GM19240 (cell line): ENCODE results near the gene CALD1.

Experiments used
- DNase-seq: peaks from one replicate; pipeline ENCODE4 v3.0.0; 2011; ENCODE audit warnings: low spot score; ENCODE audit not compliant: insufficient read length

CALD1 gene

DNA sequence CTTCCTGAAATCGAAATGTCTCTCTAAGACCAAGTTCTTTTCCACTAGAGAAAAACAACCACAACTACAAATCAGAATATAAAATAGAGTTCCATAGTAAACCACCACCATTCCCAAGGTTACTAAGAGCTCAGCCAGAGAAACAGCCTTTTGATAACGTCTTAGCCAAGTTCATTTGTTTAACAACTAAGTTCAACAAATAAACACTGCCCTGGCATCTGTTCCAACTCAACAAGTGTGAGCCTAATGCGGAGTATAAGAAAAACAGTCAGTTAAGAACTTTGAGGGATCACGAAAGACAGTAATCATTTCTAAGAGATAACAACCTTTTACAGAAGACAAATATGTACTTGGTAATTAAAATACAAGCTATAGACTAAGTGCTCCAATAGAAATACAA is 77.3 kb downstream of the CALD1 start:
- no peak for DNase-seq

DNA sequence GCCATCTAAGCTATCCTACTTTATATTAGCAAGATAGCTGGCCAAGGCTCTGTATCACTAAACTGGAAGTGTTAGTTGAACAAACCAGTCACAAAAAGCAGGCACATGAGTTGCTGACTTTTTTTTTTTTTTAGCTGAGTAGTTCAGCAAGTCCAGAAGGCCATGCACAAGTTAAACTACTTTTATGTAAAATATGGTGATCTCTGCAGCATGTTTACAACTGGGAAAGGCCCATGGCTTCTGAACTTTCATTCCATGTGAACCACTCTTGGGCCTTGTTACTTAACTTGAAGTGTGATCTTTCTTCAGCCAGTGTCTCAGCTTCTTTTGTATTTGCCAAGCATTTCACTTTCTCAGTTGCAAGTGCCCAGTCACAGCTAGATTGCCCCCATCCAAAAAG is 78.5 kb downstream of the CALD1 start:
- no peak for DNase-seq

GRCh38 chr7:134859783-134860182 is 80.3 kb downstream of the CALD1 start:
- no peak for DNase-seq

GRCh38 chr7:134865001-134865845 is 85.8 kb downstream of the CALD1 start:
- DNase-seq, result peak; percentile 2

DNA sequence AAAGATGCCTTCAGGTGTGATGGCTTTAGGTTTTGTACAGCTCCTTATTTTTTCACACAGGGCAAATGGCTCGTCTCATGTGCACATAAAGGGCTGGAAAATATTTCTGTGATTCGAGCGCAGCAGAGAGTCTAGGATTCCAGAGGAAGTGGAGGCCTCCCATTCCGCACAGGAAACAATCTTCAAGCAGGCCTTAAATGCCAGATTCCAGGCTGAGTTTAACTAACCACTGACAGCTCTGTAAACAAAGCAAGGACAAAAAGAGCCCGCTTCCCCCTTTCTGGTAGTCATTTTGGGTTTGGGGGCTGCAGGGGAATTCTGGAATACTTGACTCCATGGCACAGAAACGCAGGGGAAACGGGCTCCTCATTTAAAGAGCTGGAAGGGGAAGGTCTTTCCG is 87.2 kb downstream of the CALD1 start:
- DNase-seq, result no peak

- DNase-seq, result no peak
These were observed 90.7 kb downstream of the CALD1 start for GRCh38 chr7:134870156-134870555.

- no peak for DNase-seq
These were observed 91.3 kb downstream of the CALD1 start for GRCh38 chr7:134870781-134871180.

GRCh38 chr7:134873253-134873652 is 93.8 kb downstream of the CALD1 start:
- DNase-seq, result no peak

DNA sequence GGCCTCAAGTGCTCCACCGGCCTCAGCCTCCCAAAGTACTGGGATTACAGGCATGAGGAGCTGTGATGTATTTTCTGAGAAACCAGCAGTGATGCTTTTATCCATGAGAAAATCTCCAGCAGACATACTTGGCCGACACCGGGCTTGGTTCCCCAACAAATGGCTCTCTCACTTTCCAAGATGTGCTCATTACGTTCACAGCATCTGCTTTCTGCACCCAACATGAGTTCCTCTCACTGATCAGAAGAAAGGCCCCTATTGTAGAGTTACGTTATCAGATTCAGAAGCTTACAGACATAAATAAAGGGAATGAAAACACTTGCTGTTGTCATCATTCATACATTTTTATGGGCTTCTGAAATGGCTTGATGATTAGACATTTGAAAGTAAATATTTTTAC is 95.0 kb downstream of the CALD1 start:
- DNase-seq, result no peak

GRCh38 chr7:134875867-134876266 is 96.4 kb downstream of the CALD1 start:
- DNase-seq, result no peak

GRCh38 chr7:134878746-134879357 is 99.4 kb downstream of the CALD1 start:
- no peak for DNase-seq

DNA sequence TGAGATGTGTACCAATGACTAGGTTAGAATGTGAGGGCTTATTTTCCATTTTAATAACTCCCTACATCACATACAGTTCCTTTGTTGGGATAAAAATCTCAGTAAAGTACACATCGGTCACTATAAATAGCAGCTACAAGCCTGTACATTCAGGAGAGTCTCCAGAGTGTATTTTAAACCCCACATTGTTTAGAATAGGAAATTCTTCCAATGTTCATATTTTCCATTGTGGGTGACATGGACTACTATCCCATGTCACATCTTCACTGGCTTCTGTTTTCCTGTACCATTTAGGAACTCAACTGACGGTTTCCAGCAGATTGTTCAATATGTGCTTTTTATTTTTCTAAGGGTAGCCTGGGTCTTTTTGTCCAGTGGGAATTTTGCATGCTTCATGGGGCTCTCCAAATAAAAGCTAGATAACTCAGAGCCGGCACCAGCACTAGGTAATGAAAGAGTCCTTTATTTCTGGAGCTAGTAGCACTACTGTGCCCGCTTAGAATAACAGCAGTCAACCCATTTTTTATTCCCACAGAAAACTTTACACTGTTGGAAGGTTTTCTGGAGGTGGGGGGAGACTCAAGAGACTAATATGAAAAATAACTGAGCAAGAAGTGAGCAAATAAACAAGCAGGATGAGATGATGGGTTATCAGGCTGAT is 100.5 kb downstream of the CALD1 start:
- DNase-seq, result no peak

GRCh38 chr7:134882481-134882880 is 103.0 kb downstream of the CALD1 start:
- DNase-seq, result no peak

DNA sequence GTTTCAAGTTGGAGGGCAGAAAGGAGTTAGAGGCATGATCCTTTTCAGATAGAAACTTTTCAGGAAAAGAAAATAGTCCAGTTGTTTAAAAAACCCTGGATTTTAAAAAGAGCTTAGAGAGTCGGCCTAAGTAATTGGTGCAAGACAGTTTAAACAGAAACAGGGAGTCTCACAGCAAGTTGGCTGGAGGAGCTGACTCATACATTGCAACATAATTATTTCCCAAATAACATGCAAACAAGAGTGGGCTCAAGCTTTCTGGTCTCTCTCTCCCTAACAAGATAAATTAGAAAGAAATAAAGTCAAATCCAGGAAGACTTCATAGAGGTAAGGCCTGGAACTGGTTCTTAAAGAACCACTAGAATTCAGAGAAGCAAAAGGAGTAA is 106.5 kb downstream of the CALD1 start:
- DNase-seq, result no peak

DNA sequence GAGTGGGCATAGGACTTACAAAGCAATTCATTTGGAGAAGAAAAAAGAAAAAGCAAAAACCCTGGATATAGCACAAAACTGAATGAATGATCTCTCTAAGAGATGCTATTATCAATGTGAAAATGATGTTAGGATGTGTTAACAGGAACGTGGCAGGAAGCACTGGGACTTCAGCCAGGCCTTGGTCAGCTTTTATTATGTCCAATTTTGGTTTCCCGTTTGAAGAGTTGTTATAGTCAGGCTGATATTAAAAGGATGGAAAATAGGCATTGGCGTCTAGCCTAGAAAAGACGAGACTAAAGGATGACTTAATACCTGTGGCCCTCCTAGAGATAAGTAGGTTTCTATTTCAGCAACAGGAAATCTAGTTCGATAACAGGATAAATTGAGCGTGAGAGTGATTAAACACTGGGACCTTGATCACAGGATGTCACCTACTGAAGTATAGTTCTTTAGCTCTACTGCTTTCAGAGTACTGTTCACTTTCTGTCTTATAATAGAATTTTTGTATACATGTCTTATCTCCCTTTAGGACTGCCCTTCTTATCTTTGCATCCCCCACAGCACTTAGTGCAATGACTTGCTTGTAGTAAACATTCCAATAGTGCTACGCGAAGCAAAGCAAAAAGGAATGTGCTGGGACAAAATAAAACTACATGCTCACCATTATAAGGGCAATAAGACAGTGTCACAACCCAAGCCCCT is 107.1 kb downstream of the CALD1 start:
- no peak for DNase-seq

- DNase-seq, result no peak
These were observed 108.1 kb downstream of the CALD1 start for GRCh38 chr7:134887523-134887922.

DNA sequence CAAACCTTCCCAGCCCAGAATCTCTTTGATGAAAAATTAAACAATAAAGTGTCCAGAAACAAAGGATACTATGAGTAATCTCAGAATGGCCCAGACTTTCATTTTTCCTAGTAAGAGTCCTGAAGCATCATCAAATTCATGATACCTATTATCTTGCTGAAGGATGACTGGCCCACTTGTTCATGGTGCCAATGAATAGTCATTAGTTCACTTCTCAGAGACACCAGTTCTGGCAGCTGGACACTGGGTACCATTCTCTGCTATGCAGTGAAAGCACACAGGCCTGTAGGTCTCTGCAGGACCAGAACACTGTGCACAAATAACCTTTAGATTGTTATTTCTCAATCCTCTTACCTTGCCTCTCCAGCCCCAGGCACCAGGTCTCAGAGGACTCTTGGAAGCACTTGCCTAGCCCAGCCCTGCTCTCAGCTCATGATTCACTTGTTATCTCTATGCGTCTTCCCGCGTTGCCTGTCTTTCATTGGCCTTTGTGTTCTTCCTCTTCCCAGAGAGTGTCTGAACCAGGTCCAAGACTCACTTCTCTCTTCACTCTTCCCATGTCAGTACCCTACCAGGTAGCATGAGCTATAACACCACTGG is 108.8 kb downstream of the CALD1 start:
- DNase-seq, result no peak

GRCh38 chr7:134890246-134891240 is 111.1 kb downstream of the CALD1 start:
- DNase-seq, result no peak

- DNase-seq, result no peak
These were observed 111.8 kb downstream of the CALD1 start for GRCh38 chr7:134891262-134891695.
